OCI-LY3 (cell line): ENCODE measurements around the gene ANKZF1.

ENCODE experiments used
- CTCF ChIP-seq: fragments of 200-600, 300-600 bp; sonication (generic); IDR thresholded peaks from 2 replicates; pipeline ENCODE4 v1.5.1; 2014; ENCODE audit warnings: antibody characterized with exemption, low read length, low read depth
- EZH2phosphoT487 ChIP-seq: fragments of 200-600 bp; shearing (Covaris generic); IDR thresholded peaks from 2 replicates; pipeline ENCODE4 v1.6.1; 2018; ENCODE audit warnings: antibody characterized with exemption, mixed run types, low read depth

DNA sequence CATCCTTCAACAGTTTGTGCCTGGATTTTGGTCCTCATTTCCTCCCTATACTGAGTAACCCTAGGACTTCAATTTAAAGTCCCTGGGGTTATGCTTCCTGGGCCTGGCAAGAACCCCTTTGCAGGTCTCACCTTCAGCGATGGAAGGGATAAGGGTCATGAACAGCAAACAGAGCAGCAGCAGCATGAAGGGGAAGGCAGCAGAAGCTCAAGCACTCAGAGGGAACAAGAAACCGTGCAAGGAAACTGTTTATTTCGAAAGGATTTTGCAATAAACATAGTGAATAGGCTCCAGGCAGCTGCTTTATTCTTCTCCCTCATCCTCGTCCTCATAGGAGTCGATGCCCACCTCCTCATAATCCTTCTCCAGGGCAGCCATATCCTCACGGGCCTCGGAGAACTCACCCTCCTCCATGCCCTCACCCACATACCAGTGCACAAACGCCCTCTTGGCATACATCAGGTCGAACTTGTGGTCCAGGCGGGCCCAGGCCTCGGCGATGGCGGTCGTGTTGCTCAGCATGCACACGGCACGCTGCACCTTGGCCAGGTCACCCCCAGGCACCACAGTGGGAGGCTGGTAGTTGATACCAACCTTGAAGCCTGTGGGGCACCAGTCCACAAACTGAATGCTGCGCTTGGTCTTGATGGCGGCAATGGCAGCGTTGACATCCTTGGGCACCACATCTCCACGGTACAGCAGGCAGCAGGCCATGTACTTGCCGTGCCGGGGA is 20.6 kb downstream of the ANKZF1 start:
- no peak for TF ChIP-seq CTCF
- TF ChIP-seq EZH2phosphoT487, result no peak
